CD4-positive, alpha-beta T cell treated with Interleukin-6 at 100 ng/mL for 8 hours (primary cell): ENCODE data around the gene DDB1.

Experiments
- DNase-seq: peaks from one replicate; pipeline ENCODE4 v3.0.0-alpha.2; 2020; ENCODE audit warnings: mixed read lengths, low spot score

The DDB1 gene

GRCh38 chr11:61297341-61297740 lies 35.6 kb downstream of the DDB1 start:
- DNase-seq: no peak

- no peak for DNase-seq
Measured at GRCh38 chr11:61295596-61295926, 37.3 kb downstream of the DDB1 start.

DNA sequence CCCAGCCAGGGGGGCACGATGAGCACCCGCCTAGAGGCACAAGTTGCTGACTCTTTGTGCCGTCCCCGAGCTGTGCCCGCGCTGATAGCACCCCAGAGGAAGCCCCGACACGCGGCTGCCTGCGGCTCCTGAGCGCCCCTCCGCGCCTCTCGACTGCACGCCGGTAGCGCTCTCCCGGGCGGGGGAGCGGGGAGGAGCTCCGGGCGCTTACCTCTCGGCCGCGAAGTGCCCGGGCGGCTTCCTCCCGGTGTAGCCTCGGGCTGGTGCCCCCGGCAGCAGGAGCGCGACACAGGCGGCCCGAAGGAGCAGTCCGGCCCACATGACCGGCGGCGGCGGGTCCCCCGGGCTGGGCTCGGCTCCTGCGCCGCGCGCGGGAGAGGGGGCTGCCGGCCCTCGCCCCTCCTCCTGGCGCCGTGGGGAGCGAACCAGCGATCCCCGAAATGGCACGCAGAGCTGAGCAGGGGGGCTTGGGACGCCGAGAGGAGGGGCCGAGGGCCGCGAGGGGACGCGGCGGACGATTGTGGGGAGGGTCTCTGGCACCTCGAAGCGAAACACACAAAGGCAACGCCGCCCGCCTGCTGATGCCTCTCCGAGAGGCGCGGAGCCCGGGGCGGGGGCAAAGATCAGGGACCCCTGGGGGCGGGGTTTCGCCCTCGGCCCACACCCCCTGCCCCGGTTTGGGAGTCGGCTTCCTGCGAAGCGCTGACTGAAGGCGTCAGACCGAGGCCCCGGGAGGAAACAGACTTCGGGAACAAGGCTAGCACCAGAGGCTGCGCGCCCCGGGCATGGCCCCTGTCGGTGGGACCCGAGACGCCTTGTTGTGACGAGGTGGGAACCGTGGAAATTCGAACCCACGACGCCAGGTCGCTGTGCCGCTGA lies 37.9 kb downstream of the DDB1 start, which contains the start of gene VWCE:
VWCE (minus strand) TSS at position 600 of the 879 bp plus-strand sequence; CDS start at position 321, 279 bp downstream.
- peak; percentile 32 for DNase-seq

DNA sequence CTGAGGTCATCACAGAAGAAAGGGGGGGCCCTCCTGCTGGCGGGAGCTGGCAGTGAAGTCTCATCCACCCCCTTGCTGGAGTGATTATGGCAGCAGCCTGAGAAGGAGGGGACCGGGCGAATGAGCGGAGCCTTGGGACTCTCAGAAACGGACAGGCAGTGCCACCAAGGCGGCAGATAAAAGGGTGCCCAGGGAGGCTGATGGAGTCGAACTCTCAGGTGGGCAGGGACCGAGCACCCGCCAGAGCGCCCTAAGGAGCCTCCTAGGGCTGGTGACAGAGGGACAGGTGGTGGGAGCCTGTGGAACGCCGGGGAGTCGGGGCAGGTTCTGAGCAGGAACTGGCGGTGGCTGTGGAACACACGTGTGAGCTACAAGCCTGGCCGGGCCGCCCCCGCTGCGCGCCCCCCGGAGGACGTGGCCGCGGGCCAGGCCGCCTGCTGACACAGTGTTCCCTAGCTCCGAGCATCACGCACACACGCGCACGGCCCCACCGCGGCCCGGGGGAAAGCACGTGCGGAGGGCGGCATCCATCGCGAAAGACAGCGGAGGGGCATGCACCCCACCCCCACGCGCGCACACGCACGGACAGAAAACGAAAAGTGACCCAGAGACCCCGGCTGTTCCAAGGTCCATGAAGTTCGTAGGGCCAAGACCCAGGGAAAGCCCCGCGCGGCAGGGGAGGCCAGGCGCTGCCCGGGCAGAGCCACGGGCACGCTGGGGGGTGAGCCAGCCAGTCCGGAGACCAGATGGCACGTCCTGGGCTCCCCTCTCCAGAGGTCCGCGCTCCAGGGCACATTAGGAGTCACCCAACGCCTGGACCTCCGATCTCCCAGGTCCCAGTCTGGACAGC lies 38.8 kb downstream of the DDB1 start:
- no peak for DNase-seq

GRCh38 chr11:61292356-61292755 lies 40.5 kb downstream of the DDB1 start:
- DNase-seq: no peak

GRCh38 chr11:61290905-61291690 lies 41.8 kb downstream of the DDB1 start:
- no peak for DNase-seq

DNA sequence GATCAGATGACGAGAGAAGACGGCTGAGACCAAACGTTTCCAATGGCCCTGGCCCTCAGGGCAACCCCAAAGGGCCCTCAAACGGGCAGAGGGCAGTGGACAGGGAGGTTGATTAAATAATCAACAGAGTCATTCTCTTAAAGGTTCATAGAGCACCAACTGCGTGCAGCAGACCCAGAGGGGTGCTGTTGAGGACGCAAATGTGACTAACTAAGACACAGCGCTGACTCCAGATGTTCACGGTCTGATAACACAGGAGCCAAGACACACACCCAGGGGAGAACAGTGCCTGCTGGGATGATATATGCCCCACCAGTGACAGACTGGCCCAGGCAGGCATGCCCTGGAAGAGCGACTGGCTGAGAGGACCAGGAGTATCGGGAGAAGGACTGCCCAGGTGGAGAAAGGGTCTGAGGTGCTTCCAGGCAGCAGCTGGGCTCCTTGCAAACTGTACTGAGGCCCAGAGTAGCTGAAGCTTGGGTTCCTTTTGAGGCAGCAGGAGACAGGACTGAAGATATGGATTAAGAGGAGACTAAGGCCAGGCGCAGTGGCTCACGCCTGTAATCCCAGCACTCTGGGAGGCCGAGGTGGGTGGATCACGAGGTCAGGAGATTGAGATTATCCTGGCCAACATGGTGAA lies 45.4 kb downstream of the DDB1 start:
- no peak for DNase-seq

DNA sequence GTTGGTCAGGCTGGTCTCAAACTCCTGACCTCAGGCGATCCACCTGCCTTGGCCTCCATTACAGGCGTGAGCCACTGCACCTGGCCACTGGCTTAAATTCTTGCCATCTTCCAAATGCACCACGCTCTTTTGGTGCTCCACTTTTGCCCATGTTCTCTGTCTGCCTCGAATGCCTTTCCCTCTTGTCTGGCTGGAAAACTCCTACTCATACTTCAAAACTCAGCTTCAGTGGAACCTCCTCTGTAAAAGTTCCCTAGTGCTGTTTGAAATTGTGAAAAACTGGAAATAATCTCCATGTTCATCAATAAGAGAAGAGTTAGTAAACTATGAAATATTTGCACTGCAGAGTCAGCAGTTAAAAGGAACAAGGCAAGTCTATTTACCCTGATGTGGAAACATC lies 49.3 kb downstream of the DDB1 start:
- no peak for DNase-seq

GRCh38 chr11:61281581-61282250 lies 51.2 kb downstream of the DDB1 start:
- no peak for DNase-seq

- no peak for DNase-seq
Measured at GRCh38 chr11:61280883-61281580, 51.9 kb downstream of the DDB1 start.

DNA sequence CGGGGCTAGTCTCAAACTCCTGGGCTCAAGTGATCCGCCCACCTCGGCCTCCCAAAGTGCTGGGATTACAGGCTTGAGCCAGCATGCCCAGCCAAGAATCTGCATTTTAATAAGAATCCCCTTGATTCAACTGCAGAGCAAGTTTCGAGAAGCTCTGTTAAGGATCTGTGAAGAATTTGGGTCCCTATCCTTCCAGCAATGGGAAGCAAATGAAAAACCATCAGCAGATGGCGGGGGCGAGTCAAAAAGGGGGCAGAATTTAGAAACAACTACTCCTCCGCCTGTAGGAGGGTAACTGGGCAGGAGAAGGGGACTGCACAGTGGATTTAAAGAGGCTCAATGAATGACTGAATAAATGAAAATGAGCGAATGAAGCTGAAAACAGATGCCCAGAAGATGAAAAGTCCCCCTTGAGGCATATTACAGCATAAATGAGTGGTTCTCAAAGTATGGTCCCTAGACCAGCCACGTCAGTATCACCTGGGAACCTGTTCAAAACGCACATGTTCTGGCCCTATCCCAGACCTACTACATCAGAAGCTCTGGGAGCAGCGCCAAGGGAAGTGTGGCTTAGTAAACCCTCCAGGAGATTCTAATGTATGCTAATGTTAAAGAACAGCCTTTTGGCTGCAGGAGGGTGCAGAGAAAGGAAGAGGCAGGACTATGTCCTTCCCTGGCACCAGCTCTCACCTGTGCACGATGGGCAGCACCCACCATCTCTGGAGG lies 52.8 kb downstream of the DDB1 start:
- no peak for DNase-seq

- DNase-seq: no peak
Measured at GRCh38 chr11:61278001-61278470, 54.9 kb downstream of the DDB1 start.

DNA sequence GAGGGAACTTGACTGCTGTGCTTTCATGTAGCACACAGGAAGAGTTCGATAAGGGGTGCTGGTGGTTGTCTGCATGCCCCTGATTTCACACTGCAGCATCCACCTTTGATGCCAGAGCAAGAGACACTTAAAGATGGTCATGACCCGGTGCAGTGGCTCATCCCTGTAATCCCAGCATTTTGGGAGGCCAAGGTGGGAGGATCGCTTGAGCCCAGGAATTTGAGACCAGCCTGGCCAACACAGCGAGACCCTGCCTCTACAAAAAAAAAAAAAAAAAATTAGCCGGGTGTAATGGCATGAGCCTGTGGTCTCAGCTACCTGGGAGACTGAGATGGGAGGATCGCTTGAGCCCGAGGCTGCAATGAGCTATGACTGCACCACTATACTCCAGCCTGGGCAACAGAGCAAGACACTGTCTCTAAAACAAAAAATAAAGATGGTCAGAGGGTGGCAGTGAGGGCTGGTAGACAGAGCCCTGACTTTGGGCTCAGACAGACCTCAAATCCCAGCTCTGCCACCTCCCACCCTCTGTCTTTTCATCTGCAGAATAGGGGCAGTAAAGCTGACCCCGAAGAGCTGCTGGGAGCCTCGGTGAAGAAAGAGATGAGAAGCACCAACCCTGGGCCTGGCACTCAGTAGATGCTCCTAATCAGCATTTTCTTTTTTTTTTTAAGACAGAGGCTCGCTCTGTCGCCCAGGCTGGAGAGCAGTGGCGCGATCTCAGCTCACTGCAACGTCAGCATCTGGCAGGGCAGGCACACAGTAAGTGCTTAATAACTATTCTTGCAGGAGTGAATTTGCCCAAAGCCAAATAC lies 55.5 kb downstream of the DDB1 start:
- DNase-seq: no peak

DNA sequence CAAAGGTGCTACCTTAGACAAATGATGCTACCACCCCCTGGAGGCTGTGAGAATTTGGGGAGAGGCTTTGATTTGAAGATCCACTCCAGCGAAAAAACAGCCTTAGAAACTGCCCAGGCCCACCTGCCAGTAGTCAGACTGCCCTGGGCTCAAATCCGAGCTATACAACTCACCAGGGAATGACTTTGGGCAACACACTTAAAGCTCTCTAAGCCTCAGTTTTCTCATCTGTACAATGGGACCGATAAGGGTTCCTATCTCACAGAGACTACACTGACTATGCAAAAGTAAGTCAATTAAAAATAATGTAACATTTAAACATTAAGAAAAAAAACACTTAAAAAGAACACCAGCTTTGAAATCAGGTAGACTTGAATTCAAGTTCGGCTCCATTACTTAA lies 57.7 kb downstream of the DDB1 start:
- DNase-seq: no peak

DNA sequence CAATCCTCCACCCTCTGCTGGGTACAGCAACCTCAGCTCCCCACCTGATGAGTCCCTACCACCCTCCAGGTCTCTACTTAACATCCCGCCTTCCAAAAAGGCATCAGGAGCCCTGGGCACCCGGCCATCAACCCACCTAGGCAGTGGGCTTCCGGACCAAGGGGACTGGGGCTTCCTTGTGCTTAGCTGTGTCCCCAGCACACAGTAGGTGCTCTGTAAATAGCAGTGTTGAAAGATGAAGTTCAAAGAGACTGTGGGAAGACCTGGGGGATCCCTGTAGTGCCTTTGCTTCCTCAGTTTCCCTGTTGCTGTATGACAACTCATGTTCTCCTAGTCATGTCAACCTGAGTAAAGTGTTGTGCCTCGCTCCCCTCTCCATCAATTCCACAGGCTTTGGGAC lies 58.8 kb downstream of the DDB1 start:
- DNase-seq: no peak

DNA sequence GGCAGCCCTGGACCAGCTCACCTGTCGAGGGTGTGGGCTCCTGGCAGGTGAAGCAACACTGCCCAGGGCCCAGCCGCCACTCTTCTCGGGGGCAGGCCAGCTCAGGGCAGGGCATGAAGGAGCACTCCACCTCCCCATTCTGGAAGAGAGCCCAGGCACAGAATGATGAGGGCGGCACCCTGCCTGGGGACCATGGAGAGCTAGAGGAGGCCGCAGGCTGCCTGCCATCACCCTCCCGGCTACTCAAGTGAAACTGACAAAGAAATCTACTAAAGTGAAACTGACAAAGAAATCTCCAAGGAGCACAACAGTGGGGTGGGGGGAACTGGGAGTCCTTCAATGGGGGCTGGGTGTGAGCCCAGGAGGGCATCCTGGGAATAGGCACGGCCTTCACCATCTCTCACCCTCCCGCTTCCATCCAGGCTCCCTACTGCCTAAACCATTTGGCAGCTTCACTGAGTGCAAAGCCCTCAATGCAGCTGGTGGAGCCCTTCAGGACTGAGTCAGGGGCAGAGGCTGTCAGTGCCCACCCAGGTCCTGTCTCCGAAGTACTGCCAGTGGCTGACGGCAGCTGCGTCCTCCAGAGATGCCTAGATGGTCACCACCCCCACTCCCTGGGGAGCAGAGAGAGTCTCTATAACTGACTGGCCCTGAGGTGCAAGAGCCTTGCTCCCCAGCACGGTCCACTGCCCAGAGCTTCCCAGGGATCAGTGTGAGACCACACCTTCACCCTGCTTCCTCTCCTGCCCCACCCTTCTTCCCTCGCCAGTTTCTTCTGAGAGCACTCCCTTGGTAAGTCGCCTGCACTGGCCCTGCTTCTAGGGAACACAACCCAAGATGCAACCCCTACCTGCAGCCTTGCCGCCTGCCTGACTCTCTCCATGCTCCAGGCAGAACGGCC lies 59.5 kb downstream of the DDB1 start:
- no peak for DNase-seq

DNA sequence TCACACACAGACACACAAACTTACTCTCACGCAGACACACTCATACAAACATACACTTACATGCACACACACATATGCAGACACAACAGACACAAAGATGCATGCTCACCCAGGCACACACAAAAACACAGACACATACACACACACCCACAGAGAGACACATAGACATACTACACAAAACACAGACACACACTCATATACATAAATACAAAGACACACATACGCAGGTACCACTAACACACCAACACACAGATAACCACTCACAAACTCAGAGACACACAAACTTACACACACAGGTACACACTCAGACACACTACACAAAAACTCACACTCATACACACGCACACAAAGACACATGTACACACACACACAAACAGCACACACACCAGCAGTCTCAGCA lies 60.2 kb downstream of the DDB1 start:
- DNase-seq: no peak
